Right lobe of liver (tissue), 6 donors: ENCODE data around the gene ADGRV1. TPM values are rescaled to one million over a fixed set of nuclear protein-coding genes. Genes with fewer than 3 reads are reported as not detected.
"Not testable (repeated sequence)": the region's sequence is repeated elsewhere in the genome, so short reads cannot be mapped to it uniquely, and the experiment has no call there.

ENCODE experiments used
- ATAC-seq, 4 donors: fragments of 200-7000 bp; cut with Tn5 transposase; one replicate each; pipeline ENCODE4 v1.9.1; 2020; ENCODE audit warnings: mild to moderate bottlenecking in 4 of 4, moderate library complexity in 4 of 4
- DNase-seq, 3 donors: peaks; one replicate each; pipeline ENCODE4 v3.0.0-alpha.2; 2020
- H3K27ac ChIP-seq, 3 donors: fragments of 200-600 bp; one replicate each; pipeline ENCODE4 v1.8.0; 2022
- H3K27me3 ChIP-seq, 2 donors: fragments of 200-600 bp; one replicate each; pipeline ENCODE4 v1.8.0; 2022
- H3K36me3 ChIP-seq, 4 donors: fragments of 200-600 bp; sonication (generic) in 1 of 4; one replicate each; pipeline versions ENCODE4 v1.5.1 to v1.8.0; 2017 to 2022; ENCODE audit warnings: control low read depth in 1 of 4
- H3K4me1 ChIP-seq, 4 donors: fragments of 200-600 bp; sonication (generic) in 1 of 4; one replicate each; pipeline versions ENCODE4 v1.5.1 to v1.8.0; 2017 to 2022; ENCODE audit warnings: control low read depth in 1 of 4
- H3K4me3 ChIP-seq, 3 donors: fragments of 200-600 bp; one replicate each; pipeline ENCODE4 v1.8.0; 2022
- H3K9me3 ChIP-seq, 4 donors: fragments of 200-600 bp; sonication (generic) in 1 of 4; one replicate each; pipeline versions ENCODE4 v1.5.1 to v1.8.0; 2017 to 2022; ENCODE audit warnings: control low read depth in 1 of 4
- CTCF ChIP-seq, 4 donors: fragments of 200-600 bp in 3 of 4; fragments of 450-650 bp in 1 of 4; IDR thresholded peaks; one replicate each; pipeline versions ENCODE4 v1.5.1 to v1.8.0; 2016 to 2022; ENCODE audit warnings: antibody characterized with exemption in 4 of 4, mild to moderate bottlenecking in 2 of 4
- POLR2A ChIP-seq: fragments of 450-650 bp; IDR thresholded peaks from one replicate; pipeline ENCODE4 v1.6.1; 2017; ENCODE audit warnings: antibody characterized with exemption, mild to moderate bottlenecking
- whole genome bisulfite sequencing: methylation state at CpG from one replicate; pipeline ENCODE4 v1.1.6; 2018; ENCODE audit warnings: low coverage, low lambda C conversion rate; ENCODE audit not compliant: insufficient coverage; ENCODE audit errors: missing lambda C conversion rate; 5-methylcytosine and 5-hydroxymethylcytosine counted together
- intact Hi-C, 2 donors: fragments of 100-400 bp; cut with DNase I; formaldehyde crosslinking; loops; one replicate each; pipeline versions ENCODE4 v1.11.2 to v1.14.1; 2022
- total RNA-seq, 6 experiments: library from RNA; depleted of rRNA in 2 of 6; stranded (reverse); fragments of >200 nt in 2 of 6; fragmentation: NEBNext Ultra II Directional in 3 of 6; extraction: Animal tissue kit (Norgen Biotek cat#: 25700) in 3 of 6; gene quantifications; one replicate each; pipeline versions ENCODE4 v1.1.0 to v1.2.4, GENCODE V29; 2016 to 2023
- donor health status: DM: no; HTN: yes; CAD: no.
- donor health status: DM: no; HTN: no; CAD: no.
- donor health status: DM: no; HTN: no; CAD: no.
- donor health status: DM: no; HTN: yes; CAD: no.
- donor health status: DM: no; HTN: yes; CAD: no.

ADGRV1 gene
- total RNA-seq, 6 experiments from 2014 or later, result 4.5 to 15.9 (median 7.4) TPM

- intact Hi-C loops, result no loop called here
- ATAC-seq, result peak in 3 of 4 donors; percentile 38 to 76 (median 59)
- H3K4me1 ChIP-seq, result no peaks in the 10 kb centered on the region
- no peaks in the 10 kb centered on the region for H3K36me3 ChIP-seq
- no peak overlapping the region for H3K27ac ChIP-seq
- WGBS, result 49% methylated on average over 2 of the region's 2 CpGs
- no peak overlapping the region for H3K4me3 ChIP-seq
- no peaks in the 10 kb centered on the region for H3K9me3 ChIP-seq
- TF ChIP-seq CTCF (IDR thresholded peaks at IDR 0.05) (no peak), POLR2A (no peak)
- DNase-seq, result no peak
- H3K27me3 ChIP-seq, result no peaks in the 10 kb centered on the region
These were observed 408.8 kb downstream of the ADGRV1 start for GRCh38 chr5:90967443-90967842.

GRCh38 chr5:90967851-90968250 is 409.3 kb downstream of the ADGRV1 start:
- 73% methylated on average over 4 of the region's 4 CpGs for WGBS

GRCh38 chr5:90968319-90968718 is 409.7 kb downstream of the ADGRV1 start:
- Histone ChIP-seq H3K27me3 (no peaks in the 10 kb centered on the region), H3K27ac (no peak overlapping the region), H3K4me1 (no peaks in the 10 kb centered on the region), H3K9me3 (no peaks in the 10 kb centered on the region), H3K4me3 (no peak overlapping the region), H3K36me3 (no peaks in the 10 kb centered on the region)
- intact Hi-C loops, result no loop called here
- ATAC-seq, result no peak
- DNase-seq, result no peak
- TF ChIP-seq POLR2A, result no peak

More at GRCh38 chr5:90967851-90968250, 409.3 kb downstream of the ADGRV1 start:
- no peak overlapping the region for H3K4me3 ChIP-seq
- no peaks in the 10 kb centered on the region for H3K27me3 ChIP-seq
- intact Hi-C loops, result no loop called here
- DNase-seq, result no peak
- no peaks in the 10 kb centered on the region for H3K36me3 ChIP-seq
- TF ChIP-seq CTCF (IDR thresholded peaks at IDR 0.05) (no peak), POLR2A (no peak)
- H3K9me3 ChIP-seq, result no peaks in the 10 kb centered on the region
- no peak for ATAC-seq
- no peaks in the 10 kb centered on the region for H3K4me1 ChIP-seq
- H3K27ac ChIP-seq, result no peak overlapping the region

- H3K4me1 ChIP-seq, H3K36me3 ChIP-seq, H3K9me3 ChIP-seq, DNase-seq, H3K4me3 ChIP-seq, ATAC-seq, H3K27me3 ChIP-seq, H3K27ac ChIP-seq, intact Hi-C loops: not testable (repeated sequence)
- 65% methylated on average over 3 of the region's 11 CpGs for WGBS
These were observed 411.3 kb downstream of the ADGRV1 start for GRCh38 chr5:90969945-90970344.

- TF ChIP-seq CTCF (IDR thresholded peaks at IDR 0.05) (no peak), POLR2A (no peak)
These were observed 422.6 kb downstream of the ADGRV1 start for GRCh38 chr5:90981177-90981576.

GRCh38 chr5:90981821-90982220 is 423.2 kb downstream of the ADGRV1 start:
- 33% methylated on average over 1 of the region's 1 CpG for WGBS
- Histone ChIP-seq H3K4me1 (no peaks in the 10 kb centered on the region), H3K27me3 (no peaks in the 10 kb centered on the region), H3K27ac (no peak overlapping the region), H3K9me3 (no peaks in the 10 kb centered on the region), H3K4me3 (no peak overlapping the region), H3K36me3 (no peaks in the 10 kb centered on the region)
- DNase-seq (no peak), ATAC-seq (no peak)
- intact Hi-C loops, result no loop called here
- no peak for TF ChIP-seq CTCF (IDR thresholded peaks at IDR 0.05)
- TF ChIP-seq POLR2A, result no peak

More at GRCh38 chr5:90981177-90981576, 422.6 kb downstream of the ADGRV1 start:
- Histone ChIP-seq H3K36me3 (no peaks in the 10 kb centered on the region), H3K4me3 (no peak overlapping the region), H3K27me3 (no peaks in the 10 kb centered on the region), H3K4me1 (no peaks in the 10 kb centered on the region), H3K9me3 (no peaks in the 10 kb centered on the region), H3K27ac (no peak overlapping the region)
- intact Hi-C loops, result no loop called here
- DNase-seq (no peak), ATAC-seq (no peak)
- 83% methylated on average over 5 of the region's 5 CpGs for whole genome bisulfite sequencing
